DMS114 treated with DMSO at 0.1 percent for 48 hours (cell line): ENCODE measurements around the gene HAS3.

ENCODE experiments used
- DNase-seq: peaks from one replicate; lab custom pipeline; 2025; ENCODE audit not compliant: unreplicated experiment; lab: John Stamatoyannopoulos, UW

Gene HAS3

DNA sequence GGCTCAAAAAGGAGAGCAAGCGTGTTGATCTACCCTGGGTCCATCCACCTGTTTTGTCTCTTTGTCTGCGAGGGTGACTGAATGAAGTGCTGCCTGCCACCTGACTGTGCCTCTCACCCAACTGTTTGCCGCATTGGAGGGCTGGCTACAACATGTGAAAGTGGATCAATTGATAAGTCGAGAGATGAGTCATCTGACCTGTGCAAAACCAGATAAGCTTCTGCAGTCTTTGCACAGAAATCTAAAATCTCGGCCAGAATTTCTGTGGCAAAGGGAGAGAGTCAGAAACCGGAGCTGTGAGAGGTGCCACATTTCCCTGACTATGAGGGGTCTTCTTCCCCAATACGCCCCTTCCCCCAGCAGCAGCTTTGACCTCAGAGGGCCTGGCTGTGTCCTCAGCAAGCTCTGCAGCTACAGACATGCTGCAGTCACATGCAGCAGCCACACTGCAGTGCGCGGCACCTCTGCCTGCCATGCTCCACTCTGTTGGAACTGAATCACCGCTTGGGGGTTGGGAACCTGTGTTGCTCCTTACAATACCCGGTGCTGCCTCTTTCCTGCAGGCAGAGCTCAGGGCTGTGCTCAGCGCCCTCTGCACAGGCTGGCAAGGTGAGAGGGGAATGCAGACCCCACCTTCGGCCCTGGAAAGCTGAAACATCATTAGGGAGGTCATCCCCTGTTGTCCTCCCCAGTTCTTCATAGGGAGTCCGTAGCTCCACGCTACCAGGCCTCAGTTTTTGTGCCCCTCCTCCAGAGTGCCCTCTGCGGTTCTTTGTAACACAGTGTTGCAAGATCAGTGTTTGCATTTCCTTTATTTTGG, 16.2 kb upstream of the HAS3 start:
- no peak for DNase-seq

GRCh38 chr16:69093974-69094373, 11.5 kb upstream of the HAS3 start:
- DNase-seq: no peak

GRCh38 chr16:69094501-69094900, 11.0 kb upstream of the HAS3 start:
- DNase-seq: no peak

GRCh38 chr16:69095193-69095592, 10.3 kb upstream of the HAS3 start:
- no peak for DNase-seq

DNA sequence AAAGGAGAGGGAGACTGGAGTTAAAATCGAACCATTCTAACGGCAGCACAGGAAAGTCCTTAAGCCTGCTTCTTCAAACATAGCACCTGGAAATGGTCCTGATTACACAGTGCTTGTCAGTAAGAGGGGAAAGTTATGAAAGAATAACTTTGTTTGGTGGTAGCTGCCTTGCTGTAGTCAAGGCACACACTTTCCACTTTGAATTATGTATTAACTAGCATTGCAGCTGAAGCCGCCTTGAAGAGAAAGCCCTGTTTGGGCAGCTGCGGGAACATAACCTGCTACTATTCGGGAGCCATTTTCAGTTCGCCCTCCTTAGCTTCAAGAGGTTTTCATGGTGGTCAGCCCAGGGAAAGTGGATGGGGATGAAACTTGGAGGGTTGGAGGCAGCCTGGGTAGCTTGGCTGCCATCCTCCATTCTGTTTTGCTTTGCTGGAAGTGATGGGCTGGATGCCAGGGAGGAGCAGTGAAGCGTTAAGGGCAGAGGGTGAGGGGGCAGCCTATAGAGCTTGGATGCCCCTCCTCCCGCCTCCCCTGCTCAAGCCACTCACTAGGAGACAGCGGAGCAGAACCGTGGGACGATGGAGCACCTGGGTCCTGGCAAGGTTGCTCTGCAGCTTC, 5.3 kb upstream of the HAS3 start:
- DNase-seq: no peak

DNA sequence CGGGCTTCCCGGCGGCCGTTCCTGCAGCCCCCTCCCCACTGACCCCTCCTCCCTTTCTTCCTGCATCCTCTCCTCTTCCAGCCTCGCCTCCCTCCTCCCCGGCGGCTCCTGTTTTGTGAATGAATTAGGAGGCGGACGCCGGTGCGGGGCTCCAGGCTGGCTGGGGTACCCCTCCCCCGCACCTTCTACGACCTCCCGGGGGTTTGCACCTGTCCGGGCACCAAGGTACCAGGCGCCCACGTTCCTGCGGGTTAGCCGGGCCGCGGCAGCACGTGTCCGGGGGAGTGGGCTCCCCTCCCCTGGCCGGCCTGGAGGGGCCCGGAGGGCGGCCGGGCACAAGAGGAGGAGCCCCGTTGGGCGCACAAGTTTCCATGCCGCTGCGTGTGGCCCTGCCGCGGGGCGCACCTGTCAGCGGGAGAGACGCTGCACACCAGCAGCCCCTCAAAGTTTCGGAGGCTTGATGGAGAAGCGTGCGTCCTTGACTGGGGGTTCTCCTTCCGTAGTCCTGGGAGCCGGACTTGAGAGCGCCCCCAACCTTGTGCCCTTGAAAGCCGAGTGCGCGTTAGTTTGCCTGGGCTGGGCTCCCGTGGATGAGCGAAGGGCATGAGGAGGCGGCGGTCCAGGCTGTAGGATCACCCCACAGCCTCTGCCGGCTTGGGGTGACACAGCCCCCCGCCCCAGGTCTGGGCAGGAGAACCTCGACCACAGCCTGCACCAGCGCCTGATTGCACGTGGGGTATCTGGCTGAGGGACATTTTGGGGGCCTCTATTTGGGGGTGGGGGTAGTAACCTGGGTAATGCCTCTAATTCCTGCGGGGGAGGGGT, 1.2 kb downstream of the HAS3 start:
- no peak for DNase-seq

- no peak for DNase-seq
Measured at GRCh38 chr16:69107316-69107962, 2.0 kb downstream of the HAS3 start.

DNA sequence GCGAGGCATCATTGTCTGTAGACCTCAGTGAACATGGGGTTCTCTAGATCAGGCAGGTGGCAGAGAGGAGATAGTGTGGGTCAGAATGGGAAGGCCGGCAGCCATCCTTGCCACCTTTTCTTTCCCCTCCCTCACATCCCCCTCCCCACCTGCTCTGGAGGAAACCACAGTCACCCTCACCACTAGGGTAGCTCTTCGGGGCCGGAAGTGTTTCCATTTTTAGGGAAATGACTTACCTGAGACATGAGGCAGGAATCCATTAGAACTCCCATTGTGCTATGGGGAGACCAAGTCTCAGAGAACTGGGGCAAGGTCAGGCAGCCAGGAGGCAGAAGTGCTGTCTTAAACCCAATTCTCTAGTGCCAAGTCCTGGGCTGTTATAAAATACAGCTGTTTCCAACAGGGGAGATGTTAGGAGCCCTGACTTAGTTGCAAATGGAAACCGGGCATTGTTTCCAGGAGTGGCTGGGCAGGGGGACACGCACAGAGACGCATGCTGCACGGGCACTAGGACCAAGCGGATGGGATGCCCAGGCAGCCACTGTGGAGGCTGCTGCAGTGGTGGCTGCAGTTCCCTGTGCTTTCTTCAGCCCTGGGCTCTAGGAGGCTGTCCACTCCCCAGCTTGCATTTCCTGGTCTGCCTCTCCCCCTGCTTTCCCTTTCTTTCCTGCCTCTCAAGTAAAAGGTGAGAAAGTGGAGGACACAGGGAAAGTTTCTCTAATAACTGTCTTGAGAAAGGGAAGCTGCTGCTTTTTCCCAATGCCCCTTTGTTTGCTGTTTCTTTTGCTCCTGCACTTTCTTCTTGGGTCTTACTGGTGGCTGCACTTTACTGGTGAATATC, 2.8 kb downstream of the HAS3 start:
- no peak for DNase-seq

GRCh38 chr16:69108905-69109252, 3.4 kb downstream of the HAS3 start:
- DNase-seq: no peak

GRCh38 chr16:69109486-69110270, 4.2 kb downstream of the HAS3 start:
- DNase-seq: no peak

GRCh38 chr16:69110406-69110805, 5.0 kb downstream of the HAS3 start:
- DNase-seq: no peak

DNA sequence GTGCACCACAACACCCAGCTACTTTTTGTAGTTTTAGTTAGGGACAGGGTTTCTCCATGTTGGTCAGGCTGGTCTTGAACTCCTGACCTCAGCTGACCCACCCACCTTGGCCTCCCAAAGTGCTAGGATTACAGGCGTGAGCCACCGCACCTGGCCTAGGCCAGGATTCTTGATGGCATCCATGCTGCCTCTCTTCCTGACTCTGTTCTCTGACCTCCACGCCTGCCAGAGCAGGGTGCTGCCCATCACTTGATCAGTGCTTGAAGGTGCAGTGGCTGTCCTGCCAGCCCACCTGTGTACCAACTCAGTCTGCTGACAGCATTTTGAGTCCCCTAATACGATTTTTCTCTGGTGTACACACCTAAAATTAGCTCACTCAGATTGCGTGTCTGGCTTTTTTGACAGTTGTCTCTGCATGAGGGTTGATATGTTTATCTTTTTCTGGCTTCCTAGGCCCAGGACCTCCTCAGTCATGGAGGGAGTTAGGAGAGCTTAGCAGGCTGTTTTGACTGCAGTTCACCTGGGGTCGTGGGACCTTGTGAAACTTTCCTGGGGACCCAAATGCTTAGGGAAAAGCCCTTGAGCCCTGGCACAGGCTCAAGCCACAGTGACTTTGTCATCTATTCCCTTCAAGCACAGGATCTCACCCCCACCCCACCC, 5.9 kb downstream of the HAS3 start:
- DNase-seq: no peak

GRCh38 chr16:69111876-69112230, 6.4 kb downstream of the HAS3 start:
- DNase-seq: no peak

DNA sequence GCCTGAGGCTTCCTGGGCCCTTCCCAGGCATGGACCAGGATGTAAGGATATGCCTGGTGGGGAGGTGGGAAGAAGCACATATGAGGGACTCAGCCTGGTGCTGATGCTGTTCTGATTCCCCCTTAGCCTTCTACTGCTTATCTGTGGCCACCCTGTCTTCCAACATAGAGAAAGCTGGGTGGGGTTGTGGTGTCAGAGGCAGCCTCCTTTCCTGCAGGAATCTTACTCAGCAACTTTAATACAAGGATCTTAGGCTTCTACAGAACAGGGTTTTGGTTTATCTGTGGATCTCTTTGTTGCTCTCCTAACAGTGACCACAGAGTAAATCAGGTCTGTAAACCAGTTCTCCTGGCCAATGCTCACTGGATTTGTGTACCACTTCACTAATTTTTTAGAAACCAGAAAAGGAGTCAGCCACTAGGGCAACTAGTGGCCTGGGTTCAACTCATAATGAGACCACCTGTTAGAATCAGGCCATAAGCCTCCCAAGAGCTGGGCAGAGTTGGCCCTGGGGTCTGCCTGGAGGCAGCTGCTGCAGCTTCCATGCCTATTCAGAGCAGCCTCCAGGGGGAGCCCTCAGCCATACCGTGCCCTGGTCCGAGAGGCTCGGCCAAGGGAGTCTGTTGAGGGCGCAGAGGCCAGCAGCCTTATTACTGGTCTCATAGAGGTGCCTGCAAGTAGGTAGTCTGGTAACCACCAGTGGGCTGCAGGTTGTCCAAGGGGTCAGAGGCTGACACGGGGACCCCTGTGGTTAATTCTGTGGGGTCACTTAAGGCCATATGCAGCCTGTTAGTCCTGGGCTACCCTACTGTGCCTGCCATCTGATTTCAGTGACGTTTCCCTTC, 7.1 kb downstream of the HAS3 start:
- DNase-seq: peak; percentile 32

DNA sequence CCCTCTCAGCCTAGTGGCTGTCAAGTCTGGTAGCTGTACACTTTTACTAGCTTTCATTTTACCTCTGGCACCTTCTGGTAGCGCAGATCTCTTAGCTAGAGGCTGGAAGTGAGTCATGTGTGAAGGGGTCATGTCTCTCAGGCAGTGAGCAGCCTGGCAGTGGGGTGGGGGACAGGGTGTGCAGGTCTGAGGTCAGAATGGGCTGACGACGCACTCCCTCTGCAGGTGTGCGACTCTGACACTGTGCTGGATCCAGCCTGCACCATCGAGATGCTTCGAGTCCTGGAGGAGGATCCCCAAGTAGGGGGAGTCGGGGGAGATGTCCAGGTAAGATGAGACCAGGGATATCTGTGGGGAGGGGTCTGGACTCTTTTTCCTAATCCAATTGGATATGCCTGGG, 7.8 kb downstream of the HAS3 start:
- DNase-seq: no peak

- DNase-seq: no peak
Measured at GRCh38 chr16:69114346-69114975, 9.0 kb downstream of the HAS3 start.

DNA sequence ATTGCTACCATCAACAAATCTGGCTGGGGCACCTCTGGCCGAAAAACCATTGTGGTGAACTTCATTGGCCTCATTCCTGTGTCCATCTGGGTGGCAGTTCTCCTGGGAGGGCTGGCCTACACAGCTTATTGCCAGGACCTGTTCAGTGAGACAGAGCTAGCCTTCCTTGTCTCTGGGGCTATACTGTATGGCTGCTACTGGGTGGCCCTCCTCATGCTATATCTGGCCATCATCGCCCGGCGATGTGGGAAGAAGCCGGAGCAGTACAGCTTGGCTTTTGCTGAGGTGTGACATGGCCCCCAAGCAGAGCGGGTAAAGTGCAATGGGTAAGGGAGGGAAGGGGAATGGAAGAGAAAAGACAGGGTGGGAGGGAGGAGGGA, 9.5 kb downstream of the HAS3 start:
- DNase-seq: no peak

DNA sequence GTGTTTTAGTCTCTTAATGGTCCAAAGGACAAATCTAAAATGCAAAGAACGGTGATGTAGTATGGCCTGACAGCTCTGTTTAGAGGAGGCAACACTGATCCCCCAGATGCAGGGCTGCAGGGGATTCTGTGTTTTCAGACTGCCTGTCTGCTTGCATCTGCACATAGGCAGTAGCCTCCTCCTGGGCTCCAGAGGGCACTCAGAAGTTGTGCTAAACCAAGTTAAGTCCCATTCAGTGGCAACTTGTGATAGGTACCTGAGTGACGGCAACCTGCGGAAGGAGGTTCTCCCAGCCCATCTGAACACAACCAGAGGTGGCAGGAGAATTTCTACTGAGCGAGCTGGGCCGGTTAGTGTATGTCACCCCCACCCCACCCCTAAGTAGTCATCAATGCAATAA, 9.9 kb downstream of the HAS3 start:
- no peak for DNase-seq
